GM19372 (cell line): ENCODE results near the gene MGAT5B.

Experiments
- ATAC-seq: cut with Tn5 transposase; IDR thresholded peaks from one replicate; pipeline ENCODE4 v1.9.1; 2021; ENCODE audit warnings: mild to moderate bottlenecking, low read depth, moderate library complexity; ENCODE audit not compliant: unreplicated experiment

The MGAT5B gene

DNA sequence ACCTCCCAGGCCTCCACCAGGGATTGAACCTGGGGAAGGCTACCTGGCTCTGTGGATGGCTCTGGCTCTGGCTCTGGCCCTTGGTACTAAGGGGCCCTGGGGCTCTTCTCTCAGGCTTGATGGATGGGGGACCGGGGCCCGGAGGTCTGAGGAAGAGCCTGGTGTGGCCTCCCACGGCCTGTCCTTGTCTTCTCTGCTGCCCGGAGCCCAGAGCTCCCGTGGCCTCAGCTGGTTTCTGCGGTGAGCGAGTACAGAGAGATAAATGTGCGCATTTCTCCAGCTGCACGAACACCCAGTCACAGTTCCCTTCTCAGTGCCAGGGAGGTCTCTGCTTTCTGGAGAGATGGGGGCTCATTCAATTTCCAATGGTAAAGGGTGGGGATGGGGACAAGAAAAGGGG, 9.2 kb downstream of the MGAT5B start:
- no peak for ATAC-seq

DNA sequence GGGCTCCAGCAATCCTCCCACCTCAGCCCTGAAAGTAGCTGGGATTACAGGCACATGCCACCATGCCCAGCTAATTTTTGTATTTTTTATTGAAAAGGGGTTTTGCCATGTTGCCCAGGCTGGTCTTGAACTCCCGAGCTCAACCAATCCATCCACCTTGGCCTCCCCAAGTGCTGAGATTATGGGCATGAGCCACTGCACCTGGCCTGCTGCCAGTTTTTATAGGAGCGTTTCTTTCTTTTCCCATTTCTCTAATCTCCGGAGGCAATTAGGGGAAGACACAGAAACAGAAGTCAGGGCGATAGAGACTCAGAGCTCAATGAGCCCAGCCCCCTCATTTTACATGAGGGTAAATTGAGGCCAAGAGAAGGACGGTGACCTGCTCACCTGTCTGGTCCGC, 10.4 kb downstream of the MGAT5B start:
- no peak for ATAC-seq

DNA sequence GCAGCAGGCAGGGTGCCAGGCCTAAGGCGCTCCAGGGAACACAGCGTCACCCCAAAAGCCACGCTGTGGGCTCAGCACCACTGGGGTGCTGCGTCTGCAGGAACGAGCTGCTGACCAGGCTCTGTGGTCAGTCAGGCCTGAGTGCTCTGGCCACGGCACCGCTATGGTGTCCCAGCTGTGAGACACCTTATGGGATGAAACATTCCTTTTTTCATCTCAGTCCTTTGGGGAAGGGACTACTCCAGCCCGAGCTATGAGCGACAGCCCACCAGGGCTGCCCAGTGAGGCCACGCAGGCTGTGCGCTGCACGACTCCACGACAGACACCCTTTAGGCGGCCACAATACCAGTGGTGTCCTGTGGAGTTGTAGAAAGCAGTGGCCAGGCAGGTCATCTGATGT, 11.1 kb downstream of the MGAT5B start:
- no peak for ATAC-seq

DNA sequence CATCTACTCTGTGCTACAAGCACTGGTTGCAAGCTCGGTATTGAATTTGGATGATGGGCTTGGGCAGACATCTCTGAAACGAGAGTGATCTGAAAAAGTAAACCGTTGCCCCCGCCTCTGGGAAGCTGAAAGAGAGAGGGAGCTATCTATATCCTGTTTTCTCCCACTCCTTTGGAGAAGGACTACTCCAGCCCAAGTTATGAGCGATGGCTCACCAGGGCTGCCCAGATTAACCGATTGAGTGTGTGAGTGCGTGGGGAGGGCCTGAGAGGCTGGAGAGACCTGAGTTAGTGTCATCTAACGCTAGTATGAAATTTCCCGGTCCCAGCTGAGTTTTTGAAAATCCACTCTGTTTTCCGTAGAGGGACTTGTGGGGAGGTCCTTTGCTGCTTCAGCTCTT, 11.5 kb downstream of the MGAT5B start:
- no peak for ATAC-seq

DNA sequence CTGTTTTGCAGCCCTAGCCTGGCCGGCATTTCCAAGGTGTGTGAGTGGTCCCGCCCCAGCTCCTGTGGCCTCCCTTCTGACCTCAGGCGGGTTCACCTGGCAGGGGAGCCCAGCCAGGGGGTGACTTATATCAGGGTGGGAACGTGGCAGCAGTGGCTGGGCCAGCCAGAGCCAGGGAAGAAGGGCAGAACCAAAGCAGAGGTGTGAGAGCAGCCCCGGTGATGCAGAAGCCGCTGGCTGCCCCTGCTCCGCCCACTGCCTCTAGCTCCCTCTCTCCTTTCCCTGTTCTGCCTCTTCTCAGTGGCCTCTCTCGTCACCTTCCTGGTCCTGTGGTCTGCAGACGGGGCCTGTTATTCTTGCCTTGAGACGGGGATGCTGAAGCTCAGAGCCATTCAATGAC, 12.1 kb downstream of the MGAT5B start:
- no peak for ATAC-seq

DNA sequence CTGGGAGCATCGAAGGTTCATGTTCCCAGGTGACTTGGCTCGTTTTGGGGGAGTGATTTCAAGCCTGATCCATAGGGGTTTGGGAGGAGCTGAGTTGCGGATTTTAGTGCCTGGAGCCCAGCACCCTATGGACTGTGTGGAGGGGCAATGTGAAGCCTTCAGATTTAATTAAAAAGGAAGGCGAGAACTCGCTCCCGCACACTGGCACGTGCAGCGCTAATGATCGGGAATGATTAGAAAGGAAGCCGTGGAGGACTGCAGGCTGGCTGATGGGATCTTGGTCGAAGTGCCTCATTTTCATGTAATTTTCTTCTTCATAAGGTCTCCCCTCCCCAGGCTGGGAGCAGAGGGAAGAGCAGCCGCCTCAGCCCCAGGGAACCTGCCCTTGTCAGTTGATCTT, 12.8 kb downstream of the MGAT5B start:
- no peak for ATAC-seq

DNA sequence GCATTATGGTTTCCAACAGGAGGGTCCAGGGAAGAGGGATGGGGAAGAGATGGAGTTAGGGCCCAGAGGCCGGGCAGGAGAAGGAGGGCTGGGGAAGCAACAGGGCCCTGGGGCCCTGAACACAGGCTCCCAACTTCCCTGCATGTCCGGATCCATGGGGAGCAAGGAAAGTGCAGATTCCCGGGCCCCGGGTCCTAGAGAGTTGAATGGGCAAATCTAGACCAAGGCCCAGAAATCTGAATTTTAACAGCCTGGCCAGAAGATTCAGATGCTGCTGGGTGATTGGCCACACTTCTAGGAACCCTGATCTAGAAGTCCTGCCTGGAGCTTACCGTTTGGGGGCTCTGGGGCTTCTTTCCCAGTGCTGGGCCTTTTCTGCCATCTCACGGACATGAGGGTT, 13.2 kb downstream of the MGAT5B start:
- no peak for ATAC-seq

DNA sequence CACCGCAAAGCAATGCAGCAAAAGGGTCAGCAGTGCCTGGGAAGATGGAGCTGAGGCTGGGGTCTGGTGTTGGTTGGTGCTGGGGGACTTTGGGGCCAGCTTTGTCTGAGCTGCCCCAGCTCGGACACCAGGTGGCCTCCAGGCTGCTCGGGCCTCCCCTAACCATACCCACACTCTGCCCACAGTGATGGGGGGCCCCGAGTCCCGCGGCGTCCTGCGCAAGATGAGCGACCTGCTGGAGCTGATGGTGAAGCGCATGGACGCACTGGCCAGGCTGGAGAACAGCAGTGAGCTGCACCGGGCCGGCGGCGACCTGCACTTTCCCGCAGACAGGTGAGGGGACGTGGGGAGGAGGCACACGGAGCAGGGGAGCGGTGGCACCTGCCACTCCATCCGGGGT, 13.8 kb downstream of the MGAT5B start:
- no peak for ATAC-seq

DNA sequence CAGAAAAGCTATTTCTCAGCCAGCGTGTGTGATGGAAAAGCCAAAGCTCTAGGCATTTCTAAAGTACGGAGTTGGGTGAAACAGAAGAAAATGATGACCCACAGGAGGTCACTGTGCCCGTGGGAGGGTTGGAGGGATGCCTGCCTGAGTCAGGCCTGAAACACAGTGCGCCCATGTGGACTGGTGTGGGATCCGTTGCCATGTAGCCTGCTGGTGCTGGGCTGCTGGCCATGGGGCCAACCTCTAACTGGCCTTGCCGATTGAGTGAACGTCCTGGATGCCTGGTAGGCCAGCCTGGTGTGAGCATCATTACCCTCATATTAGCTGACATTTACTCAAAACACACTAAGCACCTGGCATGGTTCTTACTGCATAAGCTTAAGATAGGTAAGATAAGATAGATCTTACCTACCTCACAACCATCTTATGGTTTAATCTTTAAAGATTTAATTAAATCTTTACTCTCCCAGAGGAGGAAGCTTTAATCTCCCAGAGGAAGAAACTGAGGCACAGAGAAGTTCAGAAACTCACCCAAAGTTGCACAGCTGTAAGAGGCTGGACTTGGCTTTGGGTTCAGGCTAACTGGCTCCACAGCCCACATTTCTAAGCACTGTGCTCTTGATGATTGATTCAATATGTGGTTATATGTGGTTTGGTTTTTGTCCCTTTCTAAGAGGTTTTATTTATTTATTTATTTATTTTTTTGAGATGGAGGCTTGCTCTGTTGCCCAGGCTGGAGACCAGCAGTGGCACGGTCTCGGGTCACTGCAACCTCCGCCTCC, 15.7 kb downstream of the MGAT5B start:
- ATAC-seq, result no peak

DNA sequence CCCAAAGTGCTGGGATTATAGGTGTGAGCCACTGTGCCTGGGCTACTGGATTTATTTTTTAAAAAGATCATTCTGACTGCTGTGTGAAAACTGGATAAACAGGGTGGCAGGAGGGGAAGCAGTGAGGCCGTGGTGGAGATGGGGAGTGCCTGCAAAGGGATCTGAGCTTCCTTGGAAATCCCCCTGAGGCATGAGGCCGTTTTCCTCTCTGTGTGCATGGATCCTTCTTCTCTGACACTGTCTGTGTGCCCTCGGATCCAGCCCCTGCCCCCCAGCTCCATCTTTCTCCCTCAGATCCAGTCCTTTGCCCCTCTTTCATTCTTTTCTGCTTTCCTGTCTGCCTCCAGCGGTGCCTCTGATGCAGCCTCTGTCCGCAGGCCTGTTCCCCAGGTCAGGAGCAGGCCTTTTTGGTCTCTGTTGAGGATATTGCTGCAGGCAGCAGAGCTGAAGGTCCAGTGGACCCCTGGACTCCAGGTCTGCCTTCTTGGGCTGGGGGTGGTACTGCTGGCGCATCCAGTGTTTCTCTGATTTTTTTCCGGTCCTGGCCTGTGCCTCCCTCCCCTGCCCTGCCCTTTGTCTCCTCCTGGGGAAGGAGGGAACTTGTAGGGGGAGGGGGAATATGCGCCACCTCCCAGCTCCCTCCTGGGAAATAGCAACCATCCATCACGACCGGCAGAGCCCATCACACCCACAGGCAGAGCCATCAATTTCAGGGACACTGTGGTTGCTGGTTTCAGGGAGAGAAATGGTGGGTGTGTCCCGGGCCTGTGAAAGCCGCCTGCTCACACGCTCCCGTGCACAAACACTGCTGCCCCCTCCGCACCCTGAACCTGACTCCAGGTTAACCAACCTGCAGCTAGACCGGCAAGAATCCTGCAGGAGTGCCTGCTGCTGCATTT, 17.0 kb downstream of the MGAT5B start:
- ATAC-seq, result no peak

DNA sequence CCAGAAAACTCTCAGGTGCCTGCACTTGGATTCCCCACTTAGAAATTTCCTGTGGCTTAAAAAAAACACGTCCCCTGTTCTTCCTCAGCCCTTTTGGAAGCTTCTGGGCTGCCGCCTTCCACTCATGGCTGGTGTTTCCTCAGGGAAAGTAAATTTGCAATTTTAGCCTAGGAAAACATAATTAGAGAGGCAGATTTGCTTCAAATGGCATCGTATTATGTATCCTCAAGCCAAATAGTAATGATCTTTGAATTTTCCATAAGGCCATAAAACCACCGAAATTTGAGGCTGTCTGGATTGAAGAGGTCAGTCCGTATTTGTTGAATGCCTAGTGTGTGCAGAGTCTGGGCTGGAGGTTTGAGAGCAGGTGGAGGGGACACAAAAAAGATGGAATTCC, 17.7 kb downstream of the MGAT5B start:
- ATAC-seq, result no peak

DNA sequence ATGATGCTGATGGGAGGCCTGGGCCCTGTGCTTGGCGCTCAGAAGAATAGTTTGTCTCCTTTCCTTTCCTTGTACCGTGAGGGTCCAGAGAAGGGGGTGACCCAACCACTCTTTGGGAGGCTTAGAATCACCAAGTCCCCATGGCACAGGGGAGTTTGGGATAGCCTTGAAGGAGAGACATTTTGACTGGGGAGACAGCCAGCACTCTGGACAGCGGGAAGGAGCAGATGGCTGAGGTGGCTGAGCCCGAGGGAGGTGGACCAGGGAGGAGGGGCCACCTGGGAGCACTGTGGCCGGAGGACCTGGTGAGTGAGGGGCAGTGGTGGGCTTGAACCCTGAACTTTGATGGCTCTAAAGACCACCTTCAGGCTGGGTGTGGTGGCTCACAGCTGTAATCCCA, 18.2 kb downstream of the MGAT5B start:
- ATAC-seq, result no peak

DNA sequence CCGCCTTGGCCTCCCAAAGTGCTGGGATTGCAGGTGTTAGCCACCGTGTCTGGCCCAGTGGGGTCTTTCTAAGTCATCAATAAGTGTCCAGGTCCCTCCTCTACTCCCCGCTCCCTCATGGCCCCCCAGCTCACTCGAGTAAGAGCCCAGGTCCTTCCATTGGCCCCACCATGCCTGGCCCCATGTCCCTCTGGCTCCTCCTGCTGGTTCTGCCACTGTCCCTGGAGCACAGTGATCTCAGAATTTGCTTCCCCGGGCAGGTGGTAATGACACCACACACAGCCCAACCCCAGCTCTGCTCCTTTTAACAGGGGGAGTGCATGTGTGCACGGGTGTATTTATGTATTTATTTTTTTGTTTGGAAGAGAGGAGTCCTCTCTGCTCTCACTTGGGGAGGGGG, 19.6 kb downstream of the MGAT5B start:
- ATAC-seq, result no peak

DNA sequence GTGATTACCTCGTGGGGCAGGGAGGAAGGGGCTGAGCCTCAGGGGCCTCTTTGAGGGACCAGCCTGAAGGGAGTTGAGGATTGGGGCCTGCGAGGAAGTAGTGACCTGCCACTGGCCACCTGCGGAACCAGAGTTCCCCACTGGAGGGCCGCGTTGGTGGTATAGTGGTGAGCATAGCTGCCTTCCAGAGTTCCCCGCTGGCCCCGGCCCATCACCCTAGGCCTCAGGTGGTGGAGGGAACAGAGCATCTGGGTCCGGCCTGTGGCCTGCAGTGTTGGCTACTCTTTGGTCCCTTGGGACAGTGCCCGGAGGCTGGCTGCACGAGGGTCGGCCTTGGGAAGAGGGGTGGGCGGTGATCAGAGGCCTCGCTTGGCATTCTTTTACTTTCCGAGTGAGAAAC, 20.5 kb downstream of the MGAT5B start:
- ATAC-seq, result no peak

DNA sequence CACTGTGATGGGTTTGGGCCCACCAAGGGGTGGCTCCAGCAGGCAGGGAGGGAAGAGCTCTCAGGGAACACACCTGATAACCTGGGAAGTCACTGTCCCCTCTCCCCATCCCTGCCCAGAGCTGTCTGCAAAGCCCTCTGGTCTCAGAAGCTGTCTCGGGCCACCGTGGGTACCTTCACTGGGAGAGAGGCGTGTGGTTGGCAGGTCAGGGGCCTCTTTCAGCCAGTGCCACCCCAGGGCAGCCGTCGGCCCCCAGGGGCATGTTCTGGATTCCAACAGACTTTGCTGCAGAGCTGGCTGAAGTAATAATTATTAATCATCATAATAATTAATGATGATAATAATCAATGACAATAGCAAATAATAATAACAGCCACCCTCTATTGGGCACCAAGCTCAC, 21.1 kb downstream of the MGAT5B start:
- no peak for ATAC-seq

DNA sequence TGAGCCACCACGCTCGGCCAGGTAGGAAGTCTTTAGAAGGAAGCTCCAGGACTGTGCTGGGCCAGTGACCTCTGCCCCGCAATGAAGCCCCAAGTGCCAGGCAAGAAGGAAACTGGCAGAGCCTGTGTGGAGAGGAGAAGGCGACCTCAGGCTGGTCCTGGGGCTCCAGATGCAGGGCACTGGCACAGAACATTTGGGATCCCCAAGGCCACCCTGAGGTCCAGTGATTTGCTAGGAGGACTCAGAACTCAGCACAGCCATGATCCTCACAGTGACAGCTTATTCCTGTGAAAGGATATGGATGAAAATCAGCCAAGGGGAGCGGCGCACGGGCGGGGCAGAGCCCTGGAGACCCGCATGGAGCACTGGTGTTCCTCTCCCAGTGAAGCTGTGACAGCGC, 24.1 kb downstream of the MGAT5B start:
- no peak for ATAC-seq

DNA sequence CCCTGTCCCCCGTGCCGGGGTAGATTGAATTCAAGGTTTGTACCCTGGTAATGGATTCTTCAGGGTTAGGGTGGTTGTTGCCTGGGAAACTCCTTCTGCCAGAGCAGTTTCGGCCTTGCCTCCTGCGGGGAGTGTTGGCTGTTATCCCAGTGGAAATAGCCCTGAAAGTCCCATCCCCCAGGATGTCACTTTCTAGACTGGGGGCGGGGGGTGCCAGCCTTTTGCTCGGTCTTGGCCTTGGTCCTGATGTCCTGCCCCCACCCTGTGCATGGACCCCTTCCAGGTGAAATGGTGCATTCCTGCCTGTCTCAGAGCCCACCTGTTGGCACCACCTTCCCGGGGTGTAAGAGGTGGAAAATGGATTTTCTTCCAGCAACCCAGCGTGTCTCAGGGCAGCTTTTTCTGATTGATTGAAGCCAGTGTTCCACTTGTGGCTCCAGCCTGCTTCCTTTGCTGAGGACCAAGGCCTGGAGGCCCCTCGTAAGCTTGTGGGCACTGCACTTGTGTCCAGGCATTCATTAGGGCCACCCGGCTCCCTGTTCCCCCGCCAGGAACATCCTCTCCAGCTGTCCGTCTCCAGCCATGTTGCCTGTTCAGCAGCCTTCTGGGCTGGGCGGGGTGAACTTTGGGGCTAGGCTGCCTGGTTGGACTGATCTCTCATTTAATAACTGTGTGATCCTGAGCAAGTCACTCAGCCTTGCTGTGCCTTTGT, 25.6 kb downstream of the MGAT5B start:
- ATAC-seq, result no peak

DNA sequence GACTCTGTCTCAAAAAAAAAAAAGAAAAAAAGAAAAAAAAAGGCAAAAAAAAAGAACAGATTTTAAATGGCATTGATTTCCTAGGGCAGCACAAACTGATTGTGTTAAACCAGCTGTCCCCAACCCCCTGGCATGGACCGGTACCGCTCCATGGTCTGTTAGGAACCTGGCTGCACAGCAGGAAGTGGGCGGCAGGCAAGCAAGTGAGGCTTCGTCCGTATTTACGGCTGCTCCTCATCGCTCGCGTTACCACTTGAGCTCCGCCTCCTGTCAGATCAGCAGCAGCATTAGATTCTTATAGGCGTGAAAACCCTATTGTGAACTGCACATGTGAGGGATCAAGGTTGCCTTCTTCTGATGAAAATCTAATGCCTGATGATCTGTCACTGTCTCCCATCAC, 26.6 kb downstream of the MGAT5B start:
- no peak for ATAC-seq

DNA sequence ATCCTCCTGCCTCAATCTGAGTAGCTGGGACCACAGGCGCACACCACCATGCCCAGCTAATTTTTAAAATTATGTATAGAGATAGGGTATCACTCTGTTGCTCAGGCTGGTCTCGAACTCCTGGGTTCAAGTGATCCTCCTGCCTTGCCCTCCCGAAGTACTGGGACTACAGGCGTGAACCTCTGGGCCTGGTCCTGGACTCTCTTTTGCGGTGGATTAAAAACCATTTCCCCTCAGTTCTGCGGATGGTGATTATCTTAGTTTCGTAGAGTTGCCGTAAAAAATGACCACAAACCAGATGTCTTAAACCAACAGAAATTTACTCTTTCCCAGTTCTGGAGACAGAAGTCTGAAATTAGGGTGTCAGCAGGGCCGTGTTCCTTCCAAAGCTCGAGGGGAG, 28.8 kb downstream of the MGAT5B start:
- ATAC-seq, result no peak

DNA sequence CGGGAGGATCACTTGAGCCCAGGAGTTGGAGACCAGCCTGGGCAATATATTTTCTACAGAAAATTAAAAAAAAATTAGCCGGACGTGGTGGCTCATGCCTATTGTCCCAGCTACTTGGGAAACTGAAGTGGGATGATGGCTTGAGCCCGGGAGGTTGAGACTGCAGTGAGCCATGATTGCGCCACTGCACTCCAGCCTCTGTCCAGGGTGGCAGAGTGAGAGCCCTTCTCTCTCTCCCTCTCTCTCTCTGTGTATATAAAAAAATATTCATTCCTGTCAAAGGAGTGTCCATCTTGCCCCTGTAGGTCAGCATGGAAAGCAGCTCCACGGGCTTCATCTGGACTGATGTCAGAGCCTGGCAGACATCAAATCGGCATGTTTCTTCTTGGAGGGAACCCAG, 31.2 kb downstream of the MGAT5B start:
- ATAC-seq, result no peak

DNA sequence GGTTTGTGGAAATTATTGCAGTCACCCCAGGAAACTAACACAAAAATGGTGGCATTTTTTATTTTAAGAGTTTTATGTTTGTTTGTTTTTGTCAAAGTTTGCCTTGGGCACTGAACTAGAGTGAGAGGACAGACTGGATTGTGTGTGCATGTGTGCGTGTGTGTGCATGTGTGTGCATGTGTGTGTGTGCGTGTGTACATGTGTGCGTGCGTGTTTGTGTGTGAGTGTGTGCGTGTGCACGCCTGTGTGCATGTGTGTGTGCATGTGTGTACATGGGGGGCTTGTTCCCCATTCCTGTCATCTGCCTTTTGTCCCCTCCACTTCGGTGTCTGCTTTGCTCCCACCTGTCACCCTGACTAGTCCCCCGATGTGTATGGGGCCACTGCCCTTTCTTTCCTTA, 32.5 kb downstream of the MGAT5B start:
- ATAC-seq, result no peak
